Fibroblast of lung (primary cell): ENCODE measurements around the gene KIF21B. TPM values are rescaled to one million over a fixed set of nuclear protein-coding genes. Genes with fewer than 3 reads are reported as not detected.

Experiments
- DNase-seq, 2 donors: peaks; one replicate each; pipeline versions ENCODE4 v3.0.0 to v3.0.0-alpha.2; 2010; ENCODE audit warnings: low read depth in 2 of 2
- H2AFZ ChIP-seq: 2 replicates; pipeline ENCODE4 v1.5.1; 2012; ENCODE audit warnings: low read length, control low read depth, inconsistent platforms
- H3K27ac ChIP-seq: 2 replicates; pipeline ENCODE4 v1.5.1; 2011; ENCODE audit warnings: low read length, control low read depth; ENCODE audit not compliant: insufficient read depth
- H3K27me3 ChIP-seq: 2 replicates; pipeline ENCODE4 v1.5.1; 2011; ENCODE audit warnings: mild to moderate bottlenecking, low read length; ENCODE audit not compliant: control insufficient read depth, insufficient read depth
- H3K36me3 ChIP-seq: 2 replicates; pipeline ENCODE4 v1.5.1; 2011; ENCODE audit warnings: low read length; ENCODE audit not compliant: control insufficient read depth, insufficient read depth
- H3K4me1 ChIP-seq: 2 replicates; pipeline ENCODE4 v1.5.1; 2011; ENCODE audit warnings: low read length; ENCODE audit not compliant: control insufficient read depth, insufficient read depth; ENCODE audit errors: extremely low read depth
- H3K4me2 ChIP-seq: 2 replicates; pipeline ENCODE4 v1.5.1; 2011; ENCODE audit warnings: low read length, control low read depth; ENCODE audit not compliant: insufficient read depth; ENCODE audit errors: extremely low read depth
- H3K4me3 ChIP-seq, 4 experiments: fragments of 200-600 bp in 1 of 4; sonication (generic) in 1 of 4; replicated peaks in 1 of 4; 2 replicates each; pipeline ENCODE4 v1.5.1; 2011 to 2016; ENCODE audit warnings: low read length in 4 of 4, low read depth in 3 of 4, mild to moderate bottlenecking in 3 of 4, control low read depth in 2 of 4, inconsistent platforms in 1 of 4, mixed read lengths in 1 of 4; ENCODE audit not compliant: insufficient read depth in 1 of 4; ENCODE audit errors: control extremely low read depth in 1 of 4
- H3K79me2 ChIP-seq: 2 replicates; pipeline ENCODE4 v1.5.1; 2012; ENCODE audit warnings: mild to moderate bottlenecking, low read length, inconsistent platforms; ENCODE audit not compliant: control insufficient read depth, insufficient read depth
- H3K9ac ChIP-seq: 2 replicates; pipeline ENCODE4 v1.5.1; 2011; ENCODE audit warnings: mild to moderate bottlenecking, low read length, control low read depth; ENCODE audit not compliant: insufficient read depth
- H3K9me3 ChIP-seq: 2 replicates; pipeline ENCODE4 v1.5.1; 2012; ENCODE audit warnings: low read depth, low read length; ENCODE audit not compliant: control insufficient read depth, insufficient read depth
- H4K20me1 ChIP-seq: 2 replicates; pipeline ENCODE4 v1.5.1; 2011; ENCODE audit warnings: low read length; ENCODE audit not compliant: control insufficient read depth, insufficient read depth; ENCODE audit errors: extremely low read depth
- EZH2 ChIP-seq: IDR thresholded peaks from 2 replicates; pipeline ENCODE4 v1.5.1; 2012; ENCODE audit warnings: low read length, control low read depth, mild to moderate bottlenecking; ENCODE audit errors: missing control alignments
- polyA plus RNA-seq, 2 donors: library from polyadenylated mRNA; depleted of rRNA in 1 of 2; stranded (reverse) in 1 of 2; unstranded in 1 of 2; fragments of >200 nt; gene quantifications; 2 replicates each; pipeline ENCODE4 v1.2.1, GENCODE V29; 2011 to 2012; ENCODE audit warnings: missing spikeins in 1 of 2
- total RNA-seq: library from RNA; depleted of rRNA; stranded (reverse); fragments of >200 nt; gene quantifications from 2 replicates; pipeline ENCODE4 v1.2.1, GENCODE V29; 2014
- TF ChIP-seq, protein P1 (sequence below), 2 donors: IDR thresholded peaks in 1 of 2; conservative IDR thresholded peaks in 1 of 2; 1 replicate in 1 of 2; 2 replicates in 1 of 2; pipeline ENCODE4 v1.5.1; 2011 to 2012; ENCODE audit warnings: low read length in 2 of 2, control low read depth in 1 of 2, inconsistent platforms in 1 of 2, low read depth in 1 of 2, mild to moderate bottlenecking in 1 of 2

KIF21B gene
- total and polyA plus RNA-seq, 2 donors (not counting 1 experiment from before 2014, with no cell fraction given) = under 0.01 to 0.08 TPM

DNA sequence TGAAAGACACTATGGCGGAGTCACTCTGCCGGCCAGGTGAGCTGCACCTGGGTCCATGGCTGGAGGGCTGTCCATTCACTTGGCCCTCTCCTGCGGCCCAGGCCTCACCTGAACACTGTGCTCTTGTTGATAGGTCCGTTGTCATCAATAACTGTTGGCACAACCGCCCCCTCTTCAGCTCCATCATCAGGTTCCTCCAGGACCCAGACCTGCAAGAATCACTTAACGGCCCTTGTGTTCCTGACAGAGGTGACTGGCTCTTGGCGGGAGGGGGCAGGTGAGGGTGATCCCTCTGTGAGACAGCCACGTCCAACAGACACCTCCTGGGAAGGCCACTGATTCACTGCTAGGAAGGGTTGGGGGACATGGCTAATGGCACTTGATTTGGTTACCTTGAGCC lies 73.9 kb downstream of the KIF21B start:
- Histone ChIP-seq H3K4me1 (no peaks in the 10 kb centered on the region), H3K4me3 (no peak overlapping the region), H2AFZ (no peak overlapping the region), H3K27ac (no peak overlapping the region), H3K79me2 (no peaks in the 10 kb centered on the region), H3K36me3 (no peaks in the 10 kb centered on the region), H4K20me1 (no peaks in the 10 kb centered on the region), H3K9ac (no peak overlapping the region), H3K27me3 (no peaks in the 10 kb centered on the region), H3K9me3 (no peaks in the 10 kb centered on the region), H3K4me2 (no peak overlapping the region)
- TF ChIP-seq EZH2 = no peak
- TF ChIP-seq, protein P1, sequence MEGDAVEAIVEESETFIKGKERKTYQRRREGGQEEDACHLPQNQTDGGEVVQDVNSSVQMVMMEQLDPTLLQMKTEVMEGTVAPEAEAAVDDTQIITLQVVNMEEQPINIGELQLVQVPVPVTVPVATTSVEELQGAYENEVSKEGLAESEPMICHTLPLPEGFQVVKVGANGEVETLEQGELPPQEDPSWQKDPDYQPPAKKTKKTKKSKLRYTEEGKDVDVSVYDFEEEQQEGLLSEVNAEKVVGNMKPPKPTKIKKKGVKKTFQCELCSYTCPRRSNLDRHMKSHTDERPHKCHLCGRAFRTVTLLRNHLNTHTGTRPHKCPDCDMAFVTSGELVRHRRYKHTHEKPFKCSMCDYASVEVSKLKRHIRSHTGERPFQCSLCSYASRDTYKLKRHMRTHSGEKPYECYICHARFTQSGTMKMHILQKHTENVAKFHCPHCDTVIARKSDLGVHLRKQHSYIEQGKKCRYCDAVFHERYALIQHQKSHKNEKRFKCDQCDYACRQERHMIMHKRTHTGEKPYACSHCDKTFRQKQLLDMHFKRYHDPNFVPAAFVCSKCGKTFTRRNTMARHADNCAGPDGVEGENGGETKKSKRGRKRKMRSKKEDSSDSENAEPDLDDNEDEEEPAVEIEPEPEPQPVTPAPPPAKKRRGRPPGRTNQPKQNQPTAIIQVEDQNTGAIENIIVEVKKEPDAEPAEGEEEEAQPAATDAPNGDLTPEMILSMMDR (conservative IDR thresholded peaks at IDR 0.05 in 1 of 2, IDR thresholded peaks at IDR 0.05 in 1 of 2; ENCODE audit: low read depth in 1 of 2, low read length in 2 of 2) = no peak
- DNase-seq = no peak

DNA sequence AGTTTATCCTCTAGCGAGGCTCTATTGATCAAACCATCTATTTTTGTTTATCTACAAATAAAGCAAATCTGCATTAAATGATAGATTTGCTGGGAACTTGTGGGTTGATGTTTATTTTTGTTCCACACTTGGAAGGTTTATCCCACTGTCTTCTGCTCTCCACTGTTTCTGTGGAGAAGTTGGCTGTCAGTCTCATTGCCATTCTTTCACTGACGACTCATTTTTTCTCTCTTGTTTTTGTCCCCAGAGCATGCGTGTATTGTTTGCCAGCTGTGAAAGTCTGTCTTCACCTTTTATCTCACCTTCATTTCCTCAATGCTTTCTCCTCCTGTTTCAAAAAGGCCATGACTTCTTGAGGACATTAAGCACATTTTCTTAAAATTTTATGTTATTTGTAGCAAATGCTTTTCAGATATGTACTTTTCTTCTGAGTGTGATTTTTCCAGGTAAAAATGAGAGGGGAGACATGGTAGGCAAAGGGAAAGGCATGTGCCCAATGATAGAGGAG lies 76.4 kb downstream of the KIF21B start:
- Histone ChIP-seq H3K36me3 (no peaks in the 10 kb centered on the region), H3K9ac (no peak overlapping the region), H3K27me3 (no peaks in the 10 kb centered on the region), H2AFZ (no peak overlapping the region), H3K27ac (no peak overlapping the region), H4K20me1 (no peaks in the 10 kb centered on the region), H3K79me2 (no peaks in the 10 kb centered on the region), H3K9me3 (no peaks in the 10 kb centered on the region), H3K4me3 (no peak overlapping the region), H3K4me2 (no peak overlapping the region), H3K4me1 (no peaks in the 10 kb centered on the region)
- DNase-seq = no peak
- TF ChIP-seq EZH2 = no peak

DNA sequence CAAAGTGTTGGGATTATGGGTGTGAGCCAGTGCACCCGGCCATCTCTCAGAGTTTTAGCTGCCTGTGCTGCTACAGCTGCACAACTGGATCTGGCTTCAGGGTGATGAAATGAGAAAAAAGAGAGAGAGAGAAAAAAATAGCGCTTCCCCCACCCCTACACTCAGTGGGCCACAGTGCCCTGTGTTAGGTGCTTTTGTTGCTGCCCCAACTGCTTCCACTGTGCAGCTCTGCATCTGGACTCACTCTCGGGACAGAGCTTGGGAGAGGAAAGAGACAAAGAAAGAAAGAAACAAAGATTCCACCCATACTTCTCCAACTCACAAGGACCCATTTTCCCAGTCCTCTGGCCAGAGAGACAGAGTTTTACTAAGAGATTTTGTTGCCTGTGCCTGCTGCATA lies 78.4 kb downstream of the KIF21B start:
- H3K27ac ChIP-seq = no peak overlapping the region
- H3K4me2 ChIP-seq = no peak overlapping the region
- no peaks in the 10 kb centered on the region for H3K9me3 ChIP-seq
- H2AFZ ChIP-seq = no peak overlapping the region
- no peak for DNase-seq
- no peaks in the 10 kb centered on the region for H3K36me3 ChIP-seq
- H3K27me3 ChIP-seq = no peaks in the 10 kb centered on the region
- no peaks in the 10 kb centered on the region for H3K79me2 ChIP-seq
- no peaks in the 10 kb centered on the region for H4K20me1 ChIP-seq
- H3K9ac ChIP-seq = no peak overlapping the region
- no peak overlapping the region for H3K4me3 ChIP-seq
- TF ChIP-seq EZH2 = no peak
- TF ChIP-seq, protein P1 (conservative IDR thresholded peaks at IDR 0.05 in 1 of 2, IDR thresholded peaks at IDR 0.05 in 1 of 2; ENCODE audit: low read depth in 1 of 2, low read length in 2 of 2) = no peak
- no peaks in the 10 kb centered on the region for H3K4me1 ChIP-seq
